AG10803 (cell line): Measurements from ENCODE around the gene SLC37A2.

Experiments used
- DNase-seq: peaks from one replicate; pipeline ENCODE4 v3.0.0; 2010; ENCODE audit warnings: low read depth
- H3K4me3 ChIP-seq: 2 replicates; pipeline ENCODE4 v1.5.1; 2011; ENCODE audit warnings: mild to moderate bottlenecking, low read length, control low read depth
- CTCF ChIP-seq: conservative IDR thresholded peaks from 2 replicates; pipeline ENCODE4 v1.5.1; 2011; ENCODE audit warnings: mild to moderate bottlenecking, low read length, control low read depth, inconsistent platforms

SLC37A2 gene

GRCh38 chr11:125083312-125084056 lies 20.4 kb downstream of the SLC37A2 start:
- DNase-seq: no peak
- no peak overlapping the region for H3K4me3 ChIP-seq
- TF ChIP-seq CTCF: no peak

- DNase-seq: no peak
- no peak overlapping the region for H3K4me3 ChIP-seq
- no peak for TF ChIP-seq CTCF
Observed at GRCh38 chr11:125084057-125084416, 20.9 kb downstream of the SLC37A2 start.

- no peak for TF ChIP-seq CTCF
- no peak overlapping the region for H3K4me3 ChIP-seq
- no peak for DNase-seq
Observed at GRCh38 chr11:125084761-125085231, 21.7 kb downstream of the SLC37A2 start.

GRCh38 chr11:125085301-125086081 lies 22.4 kb downstream of the SLC37A2 start:
- no peak overlapping the region for H3K4me3 ChIP-seq
- DNase-seq: no peak

GRCh38 chr11:125086633-125087296 lies 23.7 kb downstream of the SLC37A2 start:
- no peak for DNase-seq
- no peak for TF ChIP-seq CTCF

More at GRCh38 chr11:125085301-125086081, 22.4 kb downstream of the SLC37A2 start:
- no peak for TF ChIP-seq CTCF

GRCh38 chr11:125088123-125088522 lies 25.0 kb downstream of the SLC37A2 start:
- TF ChIP-seq CTCF: no peak
- no peak for DNase-seq

More at GRCh38 chr11:125086633-125087296, 23.7 kb downstream of the SLC37A2 start:
- H3K4me3 ChIP-seq: no peak overlapping the region

More at GRCh38 chr11:125088123-125088522, 25.0 kb downstream of the SLC37A2 start:
- H3K4me3 ChIP-seq: no peak overlapping the region
